ENCODE results near the gene SPNS1.

Gene SPNS1

DNA sequence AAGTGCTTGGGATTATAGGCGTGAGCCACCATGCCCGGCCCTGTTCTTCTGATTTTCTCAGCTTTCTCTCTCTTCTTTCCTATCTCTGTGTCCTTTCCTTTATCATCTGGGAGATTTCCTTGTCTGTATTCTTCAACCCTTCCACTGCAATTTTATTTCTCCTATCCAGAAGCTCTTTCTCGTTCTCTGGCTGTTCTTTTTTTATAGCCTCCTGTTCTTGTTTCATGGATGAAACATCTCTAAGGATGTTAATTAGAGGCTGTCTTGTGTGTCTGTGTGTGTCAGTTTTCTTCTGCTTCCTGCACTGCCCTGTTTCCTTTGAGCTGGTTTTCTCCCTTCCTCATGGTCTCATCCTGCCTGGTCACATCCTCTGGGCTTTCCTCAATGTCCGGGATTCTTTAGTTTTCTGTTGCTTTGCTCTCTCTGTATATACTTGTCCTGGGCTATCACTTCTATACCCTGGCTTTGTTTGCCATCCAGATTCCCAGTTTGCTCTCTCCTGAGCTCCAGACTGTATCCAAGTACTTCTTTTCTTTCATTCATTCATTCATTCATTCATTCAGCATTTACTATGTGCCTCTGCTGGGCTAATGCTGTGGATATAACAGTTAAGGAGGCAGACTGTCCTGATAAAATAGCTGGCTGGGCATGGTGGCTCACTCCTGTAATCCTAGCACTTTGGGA is 12.7 kb downstream of the SPNS1 start:
- no peak overlapping the region for H3K4me3 ChIP-seq (ENCODE audit: severe bottlenecking)
- ATAC-seq (ENCODE audit: low read depth) (no peak), DNase-seq (ENCODE audit: low spot score) (no peak)
- H3K27me3 ChIP-seq (ENCODE audit: insufficient read depth, poor library complexity, severe bottlenecking), result no peaks in the 10 kb centered on the region
- H3K4me1 ChIP-seq (ENCODE audit: insufficient read depth, poor library complexity, severe bottlenecking), result no peaks in the 10 kb centered on the region
- no peak overlapping the region for H3K27ac ChIP-seq (ENCODE audit: poor library complexity, severe bottlenecking)
- H3K36me3 ChIP-seq (ENCODE audit: low read depth), result peaks cover 17% of the 10 kb centered on the region; the same call in 1 of the 2 replicates
- TF ChIP-seq, protein P1, sequence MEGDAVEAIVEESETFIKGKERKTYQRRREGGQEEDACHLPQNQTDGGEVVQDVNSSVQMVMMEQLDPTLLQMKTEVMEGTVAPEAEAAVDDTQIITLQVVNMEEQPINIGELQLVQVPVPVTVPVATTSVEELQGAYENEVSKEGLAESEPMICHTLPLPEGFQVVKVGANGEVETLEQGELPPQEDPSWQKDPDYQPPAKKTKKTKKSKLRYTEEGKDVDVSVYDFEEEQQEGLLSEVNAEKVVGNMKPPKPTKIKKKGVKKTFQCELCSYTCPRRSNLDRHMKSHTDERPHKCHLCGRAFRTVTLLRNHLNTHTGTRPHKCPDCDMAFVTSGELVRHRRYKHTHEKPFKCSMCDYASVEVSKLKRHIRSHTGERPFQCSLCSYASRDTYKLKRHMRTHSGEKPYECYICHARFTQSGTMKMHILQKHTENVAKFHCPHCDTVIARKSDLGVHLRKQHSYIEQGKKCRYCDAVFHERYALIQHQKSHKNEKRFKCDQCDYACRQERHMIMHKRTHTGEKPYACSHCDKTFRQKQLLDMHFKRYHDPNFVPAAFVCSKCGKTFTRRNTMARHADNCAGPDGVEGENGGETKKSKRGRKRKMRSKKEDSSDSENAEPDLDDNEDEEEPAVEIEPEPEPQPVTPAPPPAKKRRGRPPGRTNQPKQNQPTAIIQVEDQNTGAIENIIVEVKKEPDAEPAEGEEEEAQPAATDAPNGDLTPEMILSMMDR (IDR thresholded peaks at IDR 0.05; ENCODE audit: poor library complexity, severe bottlenecking), result no peak
- no peaks in the 10 kb centered on the region for H3K9me3 ChIP-seq (ENCODE audit: severe bottlenecking)

DNA sequence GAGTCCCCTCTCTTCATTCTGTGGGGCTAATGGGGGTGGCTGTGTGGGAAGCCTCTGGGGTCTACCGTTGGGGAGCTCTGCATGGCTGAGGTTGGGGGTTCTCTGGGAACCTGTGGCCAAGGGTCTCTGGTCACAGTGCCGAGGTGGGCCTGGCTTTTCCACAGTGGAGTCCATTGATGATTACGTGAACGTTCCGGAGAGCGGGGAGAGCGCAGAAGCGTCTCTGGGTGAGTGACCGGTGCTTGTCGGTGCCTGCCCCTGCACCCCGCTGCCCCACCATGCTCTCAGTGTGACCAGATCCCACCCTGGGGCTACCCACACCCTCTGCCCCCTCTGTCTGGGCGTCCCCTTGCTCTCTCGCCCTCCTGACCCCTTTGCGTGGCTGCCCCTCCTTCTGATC is 14.8 kb downstream of the SPNS1 start:
- DNase-seq (ENCODE audit: low spot score) (peak; percentile 68), ATAC-seq (ENCODE audit: low read depth) (no peak)
- TF ChIP-seq, protein P1 (IDR thresholded peaks at IDR 0.05; ENCODE audit: poor library complexity, severe bottlenecking), result no peak
- Histone ChIP-seq H3K27me3 (ENCODE audit: insufficient read depth, poor library complexity, severe bottlenecking) (no peaks in the 10 kb centered on the region), H3K9me3 (ENCODE audit: severe bottlenecking) (no peaks in the 10 kb centered on the region), H3K4me3 (ENCODE audit: severe bottlenecking) (no peak overlapping the region), H3K4me1 (ENCODE audit: insufficient read depth, poor library complexity, severe bottlenecking) (no peaks in the 10 kb centered on the region), H3K36me3 (ENCODE audit: low read depth) (peaks cover 5% of the 10 kb centered on the region; the same call in 1 of the 2 replicates), H3K27ac (ENCODE audit: poor library complexity, severe bottlenecking) (no peak overlapping the region)

DNA sequence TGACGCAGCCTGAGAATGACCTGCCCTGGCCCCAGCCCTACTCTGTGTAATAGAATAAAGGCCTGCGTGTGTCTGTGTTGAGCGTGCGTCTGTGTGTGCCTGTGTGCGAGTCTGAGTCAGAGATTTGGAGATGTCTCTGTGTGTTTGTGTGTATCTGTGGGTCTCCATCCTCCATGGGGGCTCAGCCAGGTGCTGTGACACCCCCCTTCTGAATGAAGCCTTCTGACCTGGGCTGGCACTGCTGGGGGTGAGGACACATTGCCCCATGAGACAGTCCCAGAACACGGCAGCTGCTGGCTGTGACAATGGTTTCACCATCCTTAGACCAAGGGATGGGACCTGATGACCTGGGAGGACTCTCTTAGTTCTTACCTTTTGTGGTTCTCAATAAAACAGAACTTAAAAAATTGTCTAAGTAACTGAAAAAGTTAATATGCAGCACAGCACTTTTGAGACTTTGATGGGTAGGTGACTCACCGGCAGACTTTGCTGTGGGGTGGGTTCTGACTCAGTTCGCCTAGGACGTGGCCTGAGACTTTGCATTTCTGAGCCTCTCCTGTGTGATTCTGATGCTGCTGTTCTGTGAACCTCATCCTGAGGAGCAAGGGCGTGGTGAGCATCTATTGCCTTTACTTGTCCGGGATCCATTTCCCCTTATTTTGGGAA is 15.9 kb downstream of the SPNS1 start:
- ATAC-seq (ENCODE audit: low read depth), result no peak

DNA sequence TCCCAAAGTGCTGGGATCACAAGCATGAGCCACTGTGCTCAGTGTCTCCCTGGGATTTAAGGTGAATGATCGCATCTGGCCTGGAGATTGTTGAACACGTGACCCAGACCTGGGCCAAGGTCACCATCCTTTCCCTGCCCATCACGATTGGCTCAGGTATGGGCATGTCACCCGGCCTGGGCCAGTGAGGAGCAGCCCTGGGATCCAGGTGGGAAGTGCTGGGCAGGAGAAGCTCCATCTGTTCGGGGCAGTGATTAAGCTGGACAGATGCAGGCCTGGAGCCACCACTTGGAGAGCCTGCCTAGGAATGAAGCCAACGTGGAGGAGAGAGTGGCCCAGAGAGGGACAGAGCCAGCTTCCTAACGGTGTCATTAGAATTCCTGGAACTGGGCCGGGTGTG is 17.1 kb downstream of the SPNS1 start:
- no peaks in the 10 kb centered on the region for H3K9me3 ChIP-seq (ENCODE audit: severe bottlenecking)
- H3K4me1 ChIP-seq (ENCODE audit: insufficient read depth, poor library complexity, severe bottlenecking), result no peaks in the 10 kb centered on the region
- H3K27ac ChIP-seq (ENCODE audit: poor library complexity, severe bottlenecking), result no peak overlapping the region
- DNase-seq (ENCODE audit: low spot score) (no peak), ATAC-seq (ENCODE audit: low read depth) (no peak)
- H3K4me3 ChIP-seq (ENCODE audit: severe bottlenecking), result no peak overlapping the region
- H3K36me3 ChIP-seq (ENCODE audit: low read depth), result peaks cover 5% of the 10 kb centered on the region; the same call in 1 of the 2 replicates
- H3K27me3 ChIP-seq (ENCODE audit: insufficient read depth, poor library complexity, severe bottlenecking), result no peaks in the 10 kb centered on the region
- TF ChIP-seq, protein P1 (IDR thresholded peaks at IDR 0.05; ENCODE audit: poor library complexity, severe bottlenecking), result no peak

More for the DNA sequence above, 15.9 kb downstream of the SPNS1 start:
- H3K36me3 ChIP-seq (ENCODE audit: low read depth), result peaks cover 5% of the 10 kb centered on the region; the same call in 1 of the 2 replicates
- no peaks in the 10 kb centered on the region for H3K27me3 ChIP-seq (ENCODE audit: insufficient read depth, poor library complexity, severe bottlenecking)
- DNase-seq (ENCODE audit: low spot score), result no peak
- TF ChIP-seq, protein P1 (IDR thresholded peaks at IDR 0.05; ENCODE audit: poor library complexity, severe bottlenecking), result no peak
- no peak overlapping the region for H3K4me3 ChIP-seq (ENCODE audit: severe bottlenecking)
- H3K9me3 ChIP-seq (ENCODE audit: severe bottlenecking), result no peaks in the 10 kb centered on the region
- H3K4me1 ChIP-seq (ENCODE audit: insufficient read depth, poor library complexity, severe bottlenecking), result no peaks in the 10 kb centered on the region
- no peak overlapping the region for H3K27ac ChIP-seq (ENCODE audit: poor library complexity, severe bottlenecking)

DNA sequence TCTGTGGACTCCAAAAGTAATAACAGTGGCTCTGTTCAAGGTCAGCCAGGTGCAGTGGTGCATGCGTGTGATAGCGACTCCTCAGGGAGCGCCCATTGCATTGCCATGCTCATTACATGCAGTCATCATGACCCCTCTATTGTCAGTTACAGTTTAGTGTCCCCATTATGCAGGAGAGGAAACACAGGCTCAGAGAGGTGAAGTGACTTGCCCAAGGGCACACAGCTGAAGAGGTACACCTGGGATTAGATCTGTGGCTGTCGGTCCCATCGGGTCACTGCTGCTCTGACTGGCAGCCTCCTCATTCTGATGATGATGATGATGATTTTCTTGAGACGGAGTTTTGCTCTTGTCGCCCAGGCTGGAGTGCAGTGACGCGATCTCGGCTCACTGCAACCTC is 17.9 kb downstream of the SPNS1 start:
- H3K4me3 ChIP-seq (ENCODE audit: severe bottlenecking), result no peak overlapping the region
- TF ChIP-seq, protein P1 (IDR thresholded peaks at IDR 0.05; ENCODE audit: poor library complexity, severe bottlenecking), result no peak
- no peak overlapping the region for H3K27ac ChIP-seq (ENCODE audit: poor library complexity, severe bottlenecking)
- H3K27me3 ChIP-seq (ENCODE audit: insufficient read depth, poor library complexity, severe bottlenecking), result no peaks in the 10 kb centered on the region
- DNase-seq (ENCODE audit: low spot score) (no peak), ATAC-seq (ENCODE audit: low read depth) (no peak)
- peaks cover 2% of the 10 kb centered on the region; the same call in 1 of the 2 replicates for H3K36me3 ChIP-seq (ENCODE audit: low read depth)
- no peaks in the 10 kb centered on the region for H3K4me1 ChIP-seq (ENCODE audit: insufficient read depth, poor library complexity, severe bottlenecking)
- H3K9me3 ChIP-seq (ENCODE audit: severe bottlenecking), result no peaks in the 10 kb centered on the region
